H1 (cell line): ENCODE data around the gene TMEM243. TPM values are rescaled to one million over a fixed set of nuclear protein-coding genes. Genes with fewer than 3 reads are reported as not detected.

ENCODE experiments used
- CTCF ChIA-PET: fragments of 300-600 bp; sonication (Branson Sonifier 250); formaldehyde crosslinking; loops from one replicate; lab custom pipeline; 2021; ENCODE audit not compliant: partially characterized antibody; lab: Charles Lee
- POLR2A ChIA-PET: fragments of 300-600 bp; sonication (Branson Sonifier 250); formaldehyde crosslinking; loops from one replicate; lab custom pipeline; 2021; ENCODE audit warnings: inconsistent platforms; ENCODE audit not compliant: partially characterized antibody; lab: Charles Lee
- DNase-seq, 2 experiments: peaks; one replicate each; pipeline versions ENCODE4 v3.0.0 to v3.0.0-alpha.2; 2010 to 2022; ENCODE audit warnings: low spot score in 2 of 2, low read depth in 1 of 2, mixed read lengths in 1 of 2
- FAIRE-seq: peaks from 2 replicates; lab custom pipeline; 2011; peaks lifted over from hg19 to GRCh38; lab: Jason Lieb, UNC
- H2AFZ ChIP-seq: 2 replicates; pipeline ENCODE4 v1.8.1; 2012; ENCODE audit warnings: low read length, inconsistent platforms
- H2AK5ac ChIP-seq: 2 replicates; pipeline ENCODE4 v1.6.1; 2013; ENCODE audit warnings: low read depth, low read length
- H2BK120ac ChIP-seq: replicated peaks from 2 replicates; pipeline ENCODE3; 2013; ENCODE audit warnings: low read depth, low read length, inconsistent platforms
- H2BK12ac ChIP-seq: 2 replicates; pipeline ENCODE4 v1.6.1; 2013; ENCODE audit warnings: low read depth, low read length
- H2BK15ac ChIP-seq: 2 replicates; pipeline ENCODE4 v1.6.1; 2013; ENCODE audit warnings: low read length
- H2BK20ac ChIP-seq: 2 replicates; pipeline ENCODE4 v1.6.1; 2013; ENCODE audit warnings: low read length
- H2BK5ac ChIP-seq: 2 replicates; pipeline ENCODE4 v1.6.1; 2013; ENCODE audit warnings: low read depth, low read length
- H3K14ac ChIP-seq: 2 replicates; pipeline ENCODE4 v1.6.1; 2013; ENCODE audit warnings: inconsistent platforms; ENCODE audit not compliant: insufficient read length
- H3K18ac ChIP-seq: 2 replicates; pipeline ENCODE4 v1.6.1; 2013; ENCODE audit warnings: low read length; ENCODE audit errors: extremely low read depth
- H3K23ac ChIP-seq: 2 replicates; pipeline ENCODE4 v1.6.1; 2013; ENCODE audit warnings: inconsistent platforms; ENCODE audit not compliant: insufficient read length
- H3K23me2 ChIP-seq: 2 replicates; pipeline ENCODE4 v1.6.1; 2013; ENCODE audit warnings: low read depth, low read length
- H3K27ac ChIP-seq: 2 replicates; pipeline ENCODE4 v1.6.1; 2011; ENCODE audit warnings: low read depth, low read length, inconsistent platforms
- H3K27me3 ChIP-seq, 4 experiments: replicated peaks in 1 of 4; 1 replicate in 1 of 4; 2 replicates in 3 of 4; pipeline versions ENCODE4 v1.6.1 to v1.8.1; 2011 to 2013; ENCODE audit warnings: low read length in 3 of 4, mild to moderate bottlenecking in 3 of 4, inconsistent platforms in 2 of 4, mixed read lengths in 2 of 4, moderate library complexity in 1 of 4; ENCODE audit not compliant: control insufficient read depth in 3 of 4, insufficient read depth in 3 of 4; ENCODE audit errors: extremely low read depth in 1 of 4
- H3K36me3 ChIP-seq, 4 experiments: 2 replicates each; pipeline versions ENCODE4 v1.6.1 to v1.8.1; 2011 to 2013; ENCODE audit warnings: mild to moderate bottlenecking in 4 of 4, low read length in 3 of 4, moderate library complexity in 2 of 4, control low read depth in 1 of 4, inconsistent platforms in 1 of 4; ENCODE audit not compliant: insufficient read depth in 4 of 4, control insufficient read depth in 2 of 4
- H3K4ac ChIP-seq: replicated peaks from 2 replicates; pipeline ENCODE3; 2013; ENCODE audit warnings: low read length, low read depth, mixed read lengths, inconsistent platforms; ENCODE audit not compliant: insufficient read length
- H3K4me1 ChIP-seq, 4 experiments: replicated peaks in 1 of 4; 1 replicate in 1 of 4; 2 replicates in 3 of 4; pipeline versions ENCODE4 v1.6.1 to v1.8.1; 2011 to 2013; ENCODE audit warnings: low read length in 3 of 4, inconsistent platforms in 2 of 4, mixed read lengths in 1 of 4; ENCODE audit not compliant: insufficient read depth in 4 of 4, control insufficient read depth in 3 of 4
- H3K4me2 ChIP-seq, 2 experiments: 2 replicates each; pipeline versions ENCODE4 v1.6.1 to v1.8.1; 2011 to 2013; ENCODE audit warnings: low read depth in 2 of 2, low read length in 2 of 2, control low read depth in 1 of 2, inconsistent platforms in 1 of 2, mild to moderate bottlenecking in 1 of 2; ENCODE audit not compliant: insufficient read depth in 1 of 2
- H3K4me3 ChIP-seq, 4 experiments: fragments of 200-600, 300-600 bp in 1 of 4; sonication (generic), shearing (Covaris generic), sonication (Bioruptor Twin) in 1 of 4; 2 replicates each; pipeline versions ENCODE4 v1.5.1 to v1.8.1; 2011 to 2016; ENCODE audit warnings: low read length in 4 of 4, low read depth in 3 of 4, control low read depth in 2 of 4, inconsistent platforms in 2 of 4, mild to moderate bottlenecking in 2 of 4, mixed read lengths in 1 of 4, moderate library complexity in 1 of 4; ENCODE audit not compliant: insufficient read depth in 2 of 4; ENCODE audit errors: extremely low read depth in 1 of 4
- H3K56ac ChIP-seq: replicated peaks from 2 replicates; pipeline ENCODE3; 2013; ENCODE audit warnings: low read depth, mild to moderate bottlenecking, mixed read lengths, low read length, inconsistent platforms; ENCODE audit not compliant: insufficient read length
- H3K79me1 ChIP-seq: 2 replicates; pipeline ENCODE4 v1.6.1; 2013; ENCODE audit warnings: low read depth, low read length, control low read depth
- H3K79me2 ChIP-seq, 2 experiments: 2 replicates each; pipeline versions ENCODE4 v1.6.1 to v1.8.1; 2012 to 2013; ENCODE audit warnings: low read length in 2 of 2, mild to moderate bottlenecking in 2 of 2, inconsistent platforms in 1 of 2; ENCODE audit not compliant: insufficient read depth in 2 of 2, control insufficient read depth in 1 of 2
- H3K9ac ChIP-seq, 4 experiments: replicated peaks in 1 of 4; 1 replicate in 1 of 4; 2 replicates in 3 of 4; pipeline versions ENCODE4 v1.6.1 to v1.8.1; 2011 to 2013; ENCODE audit warnings: low read depth in 3 of 4, low read length in 3 of 4, control low read depth in 2 of 4, mild to moderate bottlenecking in 2 of 4, moderate library complexity in 2 of 4, inconsistent platforms in 1 of 4; ENCODE audit errors: extremely low read depth in 1 of 4
- H3K9me3 ChIP-seq, 2 experiments: 2 replicates each; pipeline versions ENCODE4 v1.6.1 to v1.8.1; 2012 to 2013; ENCODE audit warnings: mild to moderate bottlenecking in 2 of 2, moderate library complexity in 2 of 2, control low read depth in 1 of 2, inconsistent platforms in 1 of 2, low read depth in 1 of 2, low read length in 1 of 2, mixed read lengths in 1 of 2; ENCODE audit not compliant: insufficient read depth in 2 of 2
- H4K20me1 ChIP-seq, 2 experiments: replicated peaks in 1 of 2; 2 replicates each; pipeline versions ENCODE3 to v1.8.1; 2011 to 2013; ENCODE audit warnings: inconsistent platforms in 2 of 2, low read length in 2 of 2, mild to moderate bottlenecking in 1 of 2; ENCODE audit not compliant: insufficient read depth in 2 of 2, control insufficient read depth in 1 of 2
- H4K5ac ChIP-seq: 2 replicates; pipeline ENCODE4 v1.6.1; 2013; ENCODE audit warnings: low read length, low read depth, mixed read lengths, inconsistent platforms; ENCODE audit not compliant: insufficient read length
- H4K8ac ChIP-seq: 2 replicates; pipeline ENCODE4 v1.8.0; 2013; ENCODE audit warnings: mild to moderate bottlenecking, moderate library complexity, low read length, inconsistent platforms; ENCODE audit not compliant: insufficient read depth; ENCODE audit errors: extremely low read depth
- H4K91ac ChIP-seq: replicated peaks from 2 replicates; pipeline ENCODE3; 2013; ENCODE audit warnings: low read length, mixed read lengths, inconsistent platforms; ENCODE audit not compliant: insufficient read length
- CREB1 ChIP-seq: IDR thresholded peaks from 2 replicates; pipeline ENCODE4 v1.6.1; 2012; ENCODE audit warnings: inconsistent platforms
- CTCF ChIP-seq, 3 experiments: IDR thresholded peaks; 1 replicate in 2 of 3; 2 replicates in 1 of 3; pipeline versions ENCODE4 v1.5.1 to v1.6.1; 2011; ENCODE audit warnings: low read length in 3 of 3, mild to moderate bottlenecking in 3 of 3, inconsistent platforms in 2 of 3, low read depth in 1 of 3, moderate library complexity in 1 of 3; ENCODE audit not compliant: insufficient read depth in 1 of 3; ENCODE audit errors: control extremely low read depth in 1 of 3
- EGR1 ChIP-seq: IDR thresholded peaks from 2 replicates; pipeline ENCODE4 v1.6.1; 2011; ENCODE audit warnings: low read depth, low read length, borderline replicate concordance
- FOSL1 ChIP-seq: IDR thresholded peaks from 2 replicates; pipeline ENCODE4 v1.6.1; 2011; ENCODE audit warnings: mild to moderate bottlenecking, low read depth, low read length, moderate library complexity; ENCODE audit not compliant: insufficient read depth
- POLR2A ChIP-seq, 2 experiments: IDR thresholded peaks; 1 replicate in 1 of 2; 2 replicates in 1 of 2; pipeline ENCODE4 v1.6.1; 2011; ENCODE audit warnings: low read depth in 2 of 2, low read length in 2 of 2, mild to moderate bottlenecking in 2 of 2; ENCODE audit errors: control extremely low read depth in 1 of 2
- RNF2 ChIP-seq: fragments of 200-900, 300-1000 bp; sonication (generic); IDR thresholded peaks from 2 replicates; pipeline ENCODE4 v1.7.1; 2016; ENCODE audit warnings: borderline replicate concordance, low read depth, mild to moderate bottlenecking, antibody characterized with exemption, low read length; ENCODE audit not compliant: poor library complexity, severe bottlenecking; ENCODE audit errors: missing control alignments
- SP1 ChIP-seq: IDR thresholded peaks from 2 replicates; pipeline ENCODE4 v1.6.1; 2011; ENCODE audit warnings: low read depth, low read length
- SRF ChIP-seq: IDR thresholded peaks from 2 replicates; pipeline ENCODE4 v1.6.1; 2011; ENCODE audit warnings: mild to moderate bottlenecking, low read depth, low read length, moderate library complexity
- WGBS, 2 experiments: shearing (Covaris generic) in 1 of 2; methylation state at CpG; one replicate each; pipeline versions ENCODE4 v1.1.6 to v1.1.7; 2013 to 2015; ENCODE audit warnings: low lambda C conversion rate in 2 of 2, mixed read lengths in 2 of 2, inconsistent platforms in 1 of 2, low coverage in 1 of 2, missing lambda C conversion rate in 1 of 2; ENCODE audit not compliant: insufficient replicate concordance in 2 of 2, insufficient coverage in 1 of 2, insufficient read length in 1 of 2; ENCODE audit errors: extremely low coverage in 1 of 2, missing lambda C conversion rate in 1 of 2; 5-methylcytosine and 5-hydroxymethylcytosine counted together
- polyA plus RNA-seq, 7 experiments: library from polyadenylated mRNA; depleted of rRNA in 3 of 7; stranded (reverse) in 5 of 7; unstranded in 2 of 7; fragments of >200 nt in 5 of 7; fragments of 200-250 nt in 2 of 7; gene quantifications; 1 replicate in 5 of 7; 2 replicates in 1 of 7; 4 replicates in 1 of 7; pipeline versions ENCODE4 v1.2.1 to v1.2.3, GENCODE V29; 2011 to 2013; ENCODE audit warnings: missing spikeins in 2 of 7, mixed read lengths in 2 of 7
- total RNA-seq: library from RNA; stranded (reverse); fragmentation: NEBNext Ultra II Directional; extraction: Animal tissue kit (Norgen Biotek cat#: 25700); gene quantifications from 2 replicates; pipeline ENCODE4 v1.2.1, GENCODE V29; 2021

The TMEM243 gene
- total and polyA plus RNA-seq, 2 of the 8 experiments (the other 6 are each of a cell fraction or from before 2014, with no cell fraction given) = 23.7 to 27.6 TPM

GRCh38 chr7:87218796-87219544 lies 562 bp downstream of the TMEM243 start:
- Histone ChIP-seq H3K79me1 (peaks cover 3% of the 10 kb centered on the region; the same call in 1 of the 2 replicates), H2AFZ (peak overlapping the region; percentile 37; the same call in 1 of the 2 replicates), H3K36me3 (peaks cover 0 to 6% (median 3%) of the 10 kb centered on the region in 4 experiments; a peak in 2 of 8 replicates), H3K23me2 (peaks cover 14% of the 10 kb centered on the region; the same call in 1 of the 2 replicates), H3K4me1 (peaks cover 0 to 8% (median under 1%) of the 10 kb centered on the region in 4 experiments; a peak in 4 of 7 replicates), H3K9ac (peak overlapping the region; percentile 63 to 96 (median 76)), H2BK5ac (peak overlapping the region; percentile 78; the same call in 1 of the 2 replicates), H3K4me2 (peak overlapping the region; percentile 59 to 81), H3K4me3 (peak overlapping the region; percentile 80 to 98 (median 92)), H4K20me1 (peaks cover 1 to 3% of the 10 kb centered on the region in 2 experiments), H2AK5ac (no peak overlapping the region), H3K18ac (peak overlapping the region; percentile 92), H3K79me2 (peaks cover 0 to 39% of the 10 kb centered on the region in 2 experiments; a peak in 3 of 4 replicates), H4K91ac (no peak overlapping the region), H3K14ac (no peak overlapping the region), H3K4ac (no peak overlapping the region), H2BK15ac (no peak overlapping the region), H2BK20ac (no peak overlapping the region), H3K9me3 (no peaks in the 10 kb centered on the region), H2BK120ac (no peak overlapping the region), H4K8ac (peak overlapping the region; percentile 69; the same call in 1 of the 2 replicates), H2BK12ac (no peak overlapping the region), H3K27ac (0 out of 2 replicates have a peak overlapping the region, but pooled peaks have one; percentile 13), H3K27me3 (peaks cover 0 to 18% (median 15%) of the 10 kb centered on the region in 4 experiments; a peak in 5 of 7 replicates), H4K5ac (no peak overlapping the region), H3K23ac (no peak overlapping the region), H3K56ac (no peak overlapping the region)
- FAIRE-seq (no peak), DNase-seq (peak in 1 of 2 experiments; percentile 25)
- ChIA-PET POLR2A (interaction anchor here (0.7 to 5.5 kb wide), 7 partner anchors 11 to 65 kb away, joined by 3 to 40 read pairs (median 11); partner anchors contain the start of gene DMTF1), CTCF (interaction anchor here (1.0 to 2.3 kb wide), 4 partner anchors 9 to 120 kb away, joined by 3 to 7 read pairs (median 4); no protein-coding TSS in a partner anchor)
- WGBS, 2 experiments = 10% methylated on average over 17 of the region's 17 CpGs; no CpG with 5 or more reads in 1 of the 2 experiments
- no peak for TF ChIP-seq SP1
- TF ChIP-seq CREB1 = no peak
- no peak for TF ChIP-seq EGR1
- no peak for TF ChIP-seq FOSL1
- TF ChIP-seq POLR2A (IDR thresholded peaks at IDR 0.05; ENCODE audit: control extremely low read depth in 1 of 2, low read depth in 2 of 2, low read length in 2 of 2) = peak in 1 of 2 experiments; percentile 63; a peak in 2 of 3 replicates
- TF ChIP-seq RNF2 = no peak
- no peak for TF ChIP-seq SRF
- peak in 1 of 3 experiments; percentile 1; a peak in 2 of 4 replicates for TF ChIP-seq CTCF (IDR thresholded peaks at IDR 0.05; ENCODE audit: control extremely low read depth in 1 of 3, insufficient read depth in 1 of 3, low read depth in 1 of 3, low read length in 3 of 3)
